Stimulated activated naive B cell treated with anti-CD40 and anti-IgM and Interleukin-4, amounts not matched to agents 10 μg/mL and 1 μg/mL and 100 μg/mL, for 72 hours (primary cell): ENCODE measurements around the gene GFER.

Experiments
- ATAC-seq, 2 donors: fragments of 150-1000 bp; cut with Tn5 transposase; replicated peaks; 2 replicates each; pipeline ENCODE4 v1.10.0; 2021; ENCODE audit warnings: moderate library complexity in 1 of 2
- DNase-seq: peaks from one replicate; pipeline ENCODE4 v3.0.0; 2021
- H3K27ac Mint-ChIP-seq: one replicate; pipeline ENCODE4 v1.8.0; 2022; ENCODE audit warnings: mild to moderate bottlenecking, mixed read lengths
- H3K27me3 Mint-ChIP-seq, 2 donors: one replicate each; pipeline ENCODE4 v1.8.0; 2022; ENCODE audit warnings: mixed read lengths in 2 of 2
- H3K36me3 Mint-ChIP-seq, 2 donors: one replicate each; pipeline ENCODE4 v1.8.0; 2022; ENCODE audit warnings: mixed read lengths in 2 of 2, mild to moderate bottlenecking in 1 of 2
- H3K4me1 Mint-ChIP-seq, 2 donors: one replicate each; pipeline ENCODE4 v1.8.0; 2022; ENCODE audit warnings: mixed read lengths in 2 of 2, mild to moderate bottlenecking in 1 of 2
- H3K4me3 Mint-ChIP-seq, 2 donors: one replicate each; pipeline ENCODE4 v1.8.0; 2022; ENCODE audit warnings: mild to moderate bottlenecking in 2 of 2, mixed read lengths in 2 of 2, moderate library complexity in 1 of 2
- H3K9me3 Mint-ChIP-seq, 2 donors: one replicate each; pipeline ENCODE4 v1.8.0; 2022; ENCODE audit warnings: mixed read lengths in 2 of 2, mild to moderate bottlenecking in 1 of 2

Gene GFER

GRCh38 chr16:1985466-1986150 is 1.6 kb downstream of the GFER start:
- ATAC-seq, result no peak
- H3K4me3 Mint-ChIP-seq, result peak overlapping the region; percentile 85 to 87
- H3K9me3 Mint-ChIP-seq, result no peaks in the 10 kb centered on the region
- H3K27me3 Mint-ChIP-seq, result peaks cover 21 to 22% of the 10 kb centered on the region in 2 donors
- H3K27ac Mint-ChIP-seq, result no peak overlapping the region
- peaks cover 46 to 60% of the 10 kb centered on the region in 2 donors for H3K4me1 Mint-ChIP-seq
- peaks cover 10 to 24% of the 10 kb centered on the region in 2 donors for H3K36me3 Mint-ChIP-seq
- DNase-seq, result no peak

GRCh38 chr16:1987198-1987597 is 3.2 kb downstream of the GFER start:
- H3K4me3 Mint-ChIP-seq, result no peak overlapping the region
- H3K9me3 Mint-ChIP-seq, result no peaks in the 10 kb centered on the region
- H3K36me3 Mint-ChIP-seq, result peaks cover 10 to 31% of the 10 kb centered on the region in 2 donors
- DNase-seq (no peak), ATAC-seq (no peak)
- peak overlapping the region; percentile 81 for H3K27ac Mint-ChIP-seq
- peaks cover 37 to 58% of the 10 kb centered on the region in 2 donors for H3K4me1 Mint-ChIP-seq
- peaks cover 10 to 11% of the 10 kb centered on the region in 2 donors for H3K27me3 Mint-ChIP-seq

GRCh38 chr16:1989209-1990100 is 5.5 kb downstream of the GFER start, which contains the start of gene SYNGR3:
TSS of gene SYNGR3 (plus strand) at chr16:1989970. CDS start at chr16:1990103, 133 bp downstream.
- DNase-seq, result no peak
- peak within 1 kb of the TSS; percentile 88 to 95 for H3K4me3 Mint-ChIP-seq
- H3K9me3 Mint-ChIP-seq, result no peaks in the 10 kb centered on the region
- H3K27ac Mint-ChIP-seq, result peak within 1 kb of the TSS; percentile 98
- H3K27me3 Mint-ChIP-seq, result no peaks in the 10 kb centered on the region
- H3K4me1 Mint-ChIP-seq, result peaks cover 39 to 53% of the 10 kb centered on the region in 2 donors
- ATAC-seq, result no peak
- H3K36me3 Mint-ChIP-seq, result peaks cover 18 to 43% of the 10 kb centered on the region in 2 donors

GRCh38 chr16:1990101-1990350 is 6.0 kb downstream of the GFER start:
- H3K4me3 Mint-ChIP-seq, result peak overlapping the region; percentile 88 to 95
- peaks cover 18 to 43% of the 10 kb centered on the region in 2 donors for H3K36me3 Mint-ChIP-seq
- H3K27ac Mint-ChIP-seq, result no peak overlapping the region
- H3K9me3 Mint-ChIP-seq, result no peaks in the 10 kb centered on the region
- DNase-seq (no peak), ATAC-seq (no peak)
- H3K27me3 Mint-ChIP-seq, result no peaks in the 10 kb centered on the region
- H3K4me1 Mint-ChIP-seq, result peaks cover 36 to 48% of the 10 kb centered on the region in 2 donors

GRCh38 chr16:1990351-1991134 is 6.5 kb downstream of the GFER start:
- H3K4me3 Mint-ChIP-seq, result peak overlapping the region; percentile 88 to 95
- H3K9me3 Mint-ChIP-seq, result no peaks in the 10 kb centered on the region
- ATAC-seq, result peak; percentile 27 to 32
- H3K27ac Mint-ChIP-seq, result peak overlapping the region; percentile 98
- peaks cover 23 to 49% of the 10 kb centered on the region in 2 donors for H3K36me3 Mint-ChIP-seq
- H3K4me1 Mint-ChIP-seq, result peaks cover 33 to 43% of the 10 kb centered on the region in 2 donors
- DNase-seq, result peak; percentile 57
- H3K27me3 Mint-ChIP-seq, result no peaks in the 10 kb centered on the region

- Mint-ChIP-seq H3K36me3 (peaks cover 24 to 47% of the 10 kb centered on the region in 2 donors), H3K4me1 (peaks cover 31 to 39% of the 10 kb centered on the region in 2 donors), H3K9me3 (no peaks in the 10 kb centered on the region), H3K4me3 (peak overlapping the region; percentile 88 to 95), H3K27me3 (no peaks in the 10 kb centered on the region), H3K27ac (peak overlapping the region; percentile 98)
- DNase-seq (peak; percentile 89), ATAC-seq (peak; percentile 76 to 80)
These were observed 7.2 kb downstream of the GFER start for GRCh38 chr16:1991135-1991551.

GRCh38 chr16:1991588-1991947 is 7.6 kb downstream of the GFER start:
- Mint-ChIP-seq H3K27ac (peak overlapping the region; percentile 98), H3K4me1 (peaks cover 28 to 37% of the 10 kb centered on the region in 2 donors), H3K27me3 (no peaks in the 10 kb centered on the region), H3K9me3 (no peaks in the 10 kb centered on the region), H3K36me3 (peaks cover 20 to 45% of the 10 kb centered on the region in 2 donors), H3K4me3 (peak overlapping the region; percentile 88 to 95)
- no peak for ATAC-seq
- DNase-seq, result no peak

GRCh38 chr16:1991948-1992703 is 8.1 kb downstream of the GFER start:
- Mint-ChIP-seq H3K4me1 (peaks cover 23 to 37% of the 10 kb centered on the region in 2 donors), H3K9me3 (no peaks in the 10 kb centered on the region), H3K4me3 (peak overlapping the region; percentile 88 to 95), H3K27me3 (no peaks in the 10 kb centered on the region), H3K27ac (peak overlapping the region; percentile 98), H3K36me3 (peaks cover 17 to 45% of the 10 kb centered on the region in 2 donors)
- DNase-seq, result peak; percentile 87
- ATAC-seq, result peak; percentile 51 to 54

GRCh38 chr16:1992704-1993317 is 8.8 kb downstream of the GFER start:
- DNase-seq, result no peak
- Mint-ChIP-seq H3K4me3 (no peak overlapping the region), H3K9me3 (no peaks in the 10 kb centered on the region), H3K27me3 (no peaks in the 10 kb centered on the region), H3K36me3 (peaks cover 14 to 45% of the 10 kb centered on the region in 2 donors), H3K4me1 (peaks cover 23 to 37% of the 10 kb centered on the region in 2 donors), H3K27ac (no peak overlapping the region)
- no peak for ATAC-seq

GRCh38 chr16:1993731-1994131 is 9.7 kb downstream of the GFER start:
- Mint-ChIP-seq H3K4me1 (peaks cover 20 to 37% of the 10 kb centered on the region in 2 donors), H3K27me3 (no peaks in the 10 kb centered on the region), H3K36me3 (peaks cover 19 to 49% of the 10 kb centered on the region in 2 donors), H3K9me3 (no peaks in the 10 kb centered on the region), H3K4me3 (no peak overlapping the region), H3K27ac (peak overlapping the region; percentile 84)
- no peak for ATAC-seq
- DNase-seq, result no peak

- H3K27me3 Mint-ChIP-seq, result no peaks in the 10 kb centered on the region
- H3K4me3 Mint-ChIP-seq, result no peak overlapping the region
- DNase-seq (no peak), ATAC-seq (no peak)
- no peaks in the 10 kb centered on the region for H3K9me3 Mint-ChIP-seq
- peaks cover 13 to 15% of the 10 kb centered on the region in 2 donors for H3K4me1 Mint-ChIP-seq
- no peak overlapping the region for H3K27ac Mint-ChIP-seq
- peaks cover 37 to 59% of the 10 kb centered on the region in 2 donors for H3K36me3 Mint-ChIP-seq
These were observed 13.7 kb downstream of the GFER start for GRCh38 chr16:1997494-1998359.

GRCh38 chr16:1998360-1998835 is 14.4 kb downstream of the GFER start:
- H3K4me1 Mint-ChIP-seq, result peaks cover 11% of the 10 kb centered on the region in 2 donors
- ATAC-seq, result no peak
- H3K27me3 Mint-ChIP-seq, result no peaks in the 10 kb centered on the region
- no peak for DNase-seq
- no peak overlapping the region for H3K4me3 Mint-ChIP-seq
- no peaks in the 10 kb centered on the region for H3K9me3 Mint-ChIP-seq
- peaks cover 34 to 55% of the 10 kb centered on the region in 2 donors for H3K36me3 Mint-ChIP-seq
- H3K27ac Mint-ChIP-seq, result no peak overlapping the region
